HEK293 (cell line): Measurements from ENCODE around the gene KIF1A.

ENCODE experiments used
- CTCF ChIA-PET: fragments of 350-600 bp; formaldehyde crosslinking; extraction: SDS; loops from one replicate; lab custom pipeline; 2021; ENCODE audit warnings: antibody characterized with exemption; lab: Yijun Ruan, JAX
- POLR2A ChIA-PET: fragments of 300-600 bp; formaldehyde crosslinking; extraction: SDS; loops from one replicate; lab custom pipeline; 2020; ENCODE audit warnings: antibody characterized with exemption, inconsistent platforms; lab: Yijun Ruan, JAX
- H3K27ac ChIP-seq: fragments of 200-500 bp; sonication (Bioruptor generic); 2 replicates; pipeline ENCODE4 v1.5.1; 2014; ENCODE audit warnings: low read depth, low read length, control low read depth, inconsistent platforms; ENCODE audit errors: extremely low read depth
- H3K36me3 ChIP-seq, 2 experiments: fragments of 200-500 bp in 1 of 2; sonication (Bioruptor generic) in 1 of 2; 1 replicate in 1 of 2; 2 replicates in 1 of 2; pipeline ENCODE4 v1.5.1; 2014 to 2017; ENCODE audit warnings: inconsistent platforms in 2 of 2, low read length in 2 of 2; ENCODE audit not compliant: control insufficient read depth in 2 of 2, insufficient read depth in 1 of 2
- H3K4me1 ChIP-seq: fragments of 200-500 bp; sonication (Bioruptor generic); 2 replicates; pipeline ENCODE4 v1.5.1; 2014; ENCODE audit warnings: mild to moderate bottlenecking, low read length, inconsistent platforms; ENCODE audit not compliant: control insufficient read depth, insufficient read depth
- H3K4me3 ChIP-seq: 2 replicates; pipeline ENCODE4 v1.5.1; 2011; ENCODE audit warnings: low read depth, mild to moderate bottlenecking, control low read depth, low read length, moderate library complexity
- H3K9me3 ChIP-seq: fragments of 200-500 bp; sonication (Bioruptor generic); 2 replicates; pipeline ENCODE4 v1.5.1; 2014; ENCODE audit warnings: low read depth, low read length, inconsistent platforms; ENCODE audit not compliant: control insufficient read depth, insufficient read depth
- BCL11B ChIP-seq: fragments of 450-650 bp; formaldehyde crosslinking; IDR thresholded peaks from 2 replicates; pipeline ENCODE4 v1.5.1; 2016; ENCODE audit warnings: low read depth, missing biosample characterization, missing genetic modification characterization
- KLF16 ChIP-seq: fragments of 450-650 bp; formaldehyde crosslinking; IDR thresholded peaks from 2 replicates; pipeline ENCODE4 v1.5.1; 2017; ENCODE audit warnings: missing biosample characterization, missing genetic modification characterization
- KLF9 ChIP-seq: fragments of 450-650 bp; formaldehyde crosslinking; IDR thresholded peaks from 2 replicates; pipeline ENCODE4 v1.5.1; 2016; ENCODE audit warnings: missing biosample characterization, missing genetic modification characterization, low read depth
- OSR2 ChIP-seq: fragments of 450-650 bp; formaldehyde crosslinking; IDR thresholded peaks from 2 replicates; pipeline ENCODE4 v1.5.1; 2016; ENCODE audit warnings: missing biosample characterization, missing genetic modification characterization
- RBAK ChIP-seq: fragments of 450-650 bp; formaldehyde crosslinking; IDR thresholded peaks from 2 replicates; pipeline ENCODE4 v1.5.1; 2016; ENCODE audit warnings: missing biosample characterization, missing genetic modification characterization
- TRIM28 ChIP-seq: IDR thresholded peaks from 2 replicates; pipeline ENCODE4 v1.6.1; 2011; ENCODE audit warnings: low read length, control low read depth, borderline replicate concordance
- ZNF16 ChIP-seq: fragments of 450-650 bp; formaldehyde crosslinking; IDR thresholded peaks from 2 replicates; pipeline ENCODE4 v1.5.1; 2016; ENCODE audit warnings: low read depth, missing biosample characterization, missing genetic modification characterization
- ZNF23 ChIP-seq: fragments of 450-650 bp; formaldehyde crosslinking; IDR thresholded peaks from 2 replicates; pipeline ENCODE4 v1.5.1; 2016; ENCODE audit warnings: missing biosample characterization, missing genetic modification characterization, borderline replicate concordance
- ZNF266 ChIP-seq: fragments of 450-650 bp; formaldehyde crosslinking; IDR thresholded peaks from 2 replicates; pipeline ENCODE4 v1.5.1; 2016; ENCODE audit warnings: missing biosample characterization, missing genetic modification characterization, low read depth
- ZNF404 ChIP-seq: fragments of 450-650 bp; formaldehyde crosslinking; IDR thresholded peaks from 2 replicates; pipeline ENCODE4 v1.5.1; 2017; ENCODE audit warnings: missing biosample characterization, missing genetic modification characterization
- ZNF423 ChIP-seq: fragments of 450-650 bp; formaldehyde crosslinking; IDR thresholded peaks from 2 replicates; pipeline ENCODE4 v1.5.1; 2016; ENCODE audit warnings: missing biosample characterization, missing genetic modification characterization
- ZNF521 ChIP-seq: fragments of 450-650 bp; formaldehyde crosslinking; IDR thresholded peaks from 2 replicates; pipeline ENCODE4 v1.5.1; 2017; ENCODE audit warnings: missing biosample characterization, mild to moderate bottlenecking, missing genetic modification characterization
- ZNF530 ChIP-seq: fragments of 450-650 bp; formaldehyde crosslinking; IDR thresholded peaks from 2 replicates; pipeline ENCODE4 v1.5.1; 2016; ENCODE audit warnings: low read depth, missing biosample characterization, missing genetic modification characterization
- ZNF548 ChIP-seq: fragments of 450-650 bp; formaldehyde crosslinking; IDR thresholded peaks from 2 replicates; pipeline ENCODE4 v1.5.1; 2016; ENCODE audit warnings: missing biosample characterization, missing genetic modification characterization
- ZNF677 ChIP-seq: fragments of 450-650 bp; IDR thresholded peaks from 2 replicates; pipeline ENCODE4 v1.5.0; 2018; ENCODE audit warnings: missing biosample characterization, mild to moderate bottlenecking, missing genetic modification characterization, moderate library complexity
- ZNF843 ChIP-seq: fragments of 450-650 bp; formaldehyde crosslinking; IDR thresholded peaks from 2 replicates; pipeline ENCODE4 v1.5.1; 2016; ENCODE audit warnings: missing biosample characterization, missing genetic modification characterization
- TF ChIP-seq, protein P1 (sequence below): fragments of 450-650 bp; formaldehyde crosslinking; IDR thresholded peaks from 2 replicates; pipeline ENCODE4 v1.5.1; 2016; ENCODE audit warnings: missing biosample characterization, missing genetic modification characterization
- TF ChIP-seq, protein P2 (sequence below): fragments of 450-650 bp; formaldehyde crosslinking; IDR thresholded peaks from 2 replicates; pipeline ENCODE4 v1.5.1; 2017; ENCODE audit warnings: missing biosample characterization, missing genetic modification characterization
- TF ChIP-seq, protein P3 (sequence below): fragments of 450-650 bp; formaldehyde crosslinking; IDR thresholded peaks from 2 replicates; pipeline ENCODE4 v1.5.1; 2017; ENCODE audit warnings: missing biosample characterization, mild to moderate bottlenecking, missing genetic modification characterization, moderate library complexity
- TF ChIP-seq, protein P4 (sequence below): sonication (generic); formaldehyde crosslinking; IDR thresholded peaks from 2 replicates; pipeline ENCODE4 v1.8.1; 2022; ENCODE audit warnings: mild to moderate bottlenecking, moderate library complexity, missing genetic modification reagents
- TF ChIP-seq, protein P5 (sequence below): fragments of 450-650 bp; formaldehyde crosslinking; conservative IDR thresholded peaks from 2 replicates; pipeline ENCODE4 v1.5.1; 2016; ENCODE audit warnings: low read depth, missing biosample characterization, missing genetic modification characterization

The KIF1A gene

DNA sequence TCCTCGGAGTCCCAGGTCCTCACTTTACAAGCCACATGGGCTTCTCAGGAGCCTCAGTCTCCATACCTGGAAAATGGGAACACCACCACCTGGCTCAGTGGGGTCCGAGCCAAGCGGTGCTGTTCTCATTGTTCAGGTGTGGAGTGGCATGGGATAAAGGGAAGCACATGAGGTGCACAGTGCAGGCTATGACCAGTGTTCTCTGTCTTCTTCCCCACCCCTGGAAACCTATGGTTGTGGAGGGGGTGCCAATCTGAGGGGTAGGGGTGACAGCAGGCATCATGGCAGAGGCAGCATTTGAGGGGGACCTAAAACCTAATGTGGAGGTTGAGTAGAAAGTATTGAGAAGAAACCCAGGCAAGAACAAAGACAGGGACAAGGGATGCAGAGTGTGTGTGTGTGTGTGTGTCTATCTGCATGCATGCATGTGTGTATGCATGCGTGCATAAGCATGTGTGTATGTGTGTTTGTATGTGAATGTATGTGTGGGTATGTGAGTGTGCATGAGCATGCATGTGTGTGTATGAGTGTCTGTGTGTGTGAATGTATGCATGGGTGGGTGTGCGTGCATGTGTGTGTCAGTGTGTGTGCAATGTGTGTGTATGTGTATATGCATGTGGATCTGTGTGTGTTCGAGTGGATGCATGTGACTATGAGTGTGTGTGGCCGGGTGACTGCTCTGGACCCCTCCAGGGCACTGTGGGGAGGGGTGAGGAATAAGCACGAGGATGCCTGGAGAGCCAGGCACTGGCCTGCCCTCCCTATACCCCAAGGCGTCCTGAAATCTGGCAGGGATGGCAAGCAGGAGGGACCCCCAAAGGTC, 4.0 kb downstream of the KIF1A start:
- no peak overlapping the region for H3K4me3 ChIP-seq
- ChIA-PET POLR2A (no interaction called here), CTCF (interaction anchor here (1.2 kb wide), 1 partner anchor 25 kb away, joined by 4 read pairs; no protein-coding TSS in a partner anchor)
- peaks cover 0 to 14% of the 10 kb centered on the region in 2 experiments; a peak in 1 of 3 replicates for H3K36me3 ChIP-seq
- peaks cover 1% of the 10 kb centered on the region; the same call in 1 of the 2 replicates for H3K4me1 ChIP-seq
- no peak for TF ChIP-seq ZNF677 (tag by site-specific recombination)
- TF ChIP-seq ZNF521 (tag by site-specific recombination): no peak
- TF ChIP-seq, protein P1, sequence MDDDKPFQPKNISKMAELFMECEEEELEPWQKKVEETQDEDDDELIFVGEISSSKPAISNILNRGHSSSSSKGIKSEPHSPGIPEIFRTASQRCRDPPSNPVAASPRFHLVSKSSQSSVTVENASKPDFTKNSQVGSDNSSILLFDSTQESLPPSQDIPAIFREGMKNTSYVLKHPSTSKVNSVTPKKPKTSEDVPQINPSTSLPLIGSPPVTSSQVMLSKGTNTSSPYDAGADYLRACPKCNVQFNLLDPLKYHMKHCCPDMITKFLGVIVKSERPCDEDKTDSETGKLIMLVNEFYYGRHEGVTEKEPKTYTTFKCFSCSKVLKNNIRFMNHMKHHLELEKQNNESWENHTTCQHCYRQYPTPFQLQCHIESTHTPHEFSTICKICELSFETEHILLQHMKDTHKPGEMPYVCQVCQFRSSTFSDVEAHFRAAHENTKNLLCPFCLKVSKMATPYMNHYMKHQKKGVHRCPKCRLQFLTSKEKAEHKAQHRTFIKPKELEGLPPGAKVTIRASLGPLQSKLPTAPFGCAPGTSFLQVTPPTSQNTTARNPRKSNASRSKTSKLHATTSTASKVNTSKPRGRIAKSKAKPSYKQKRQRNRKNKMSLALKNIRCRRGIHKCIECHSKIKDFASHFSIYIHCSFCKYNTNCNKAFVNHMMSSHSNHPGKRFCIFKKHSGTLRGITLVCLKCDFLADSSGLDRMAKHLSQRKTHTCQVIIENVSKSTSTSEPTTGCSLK (tag by site-specific recombination): no peak
- TF ChIP-seq, protein P2, sequence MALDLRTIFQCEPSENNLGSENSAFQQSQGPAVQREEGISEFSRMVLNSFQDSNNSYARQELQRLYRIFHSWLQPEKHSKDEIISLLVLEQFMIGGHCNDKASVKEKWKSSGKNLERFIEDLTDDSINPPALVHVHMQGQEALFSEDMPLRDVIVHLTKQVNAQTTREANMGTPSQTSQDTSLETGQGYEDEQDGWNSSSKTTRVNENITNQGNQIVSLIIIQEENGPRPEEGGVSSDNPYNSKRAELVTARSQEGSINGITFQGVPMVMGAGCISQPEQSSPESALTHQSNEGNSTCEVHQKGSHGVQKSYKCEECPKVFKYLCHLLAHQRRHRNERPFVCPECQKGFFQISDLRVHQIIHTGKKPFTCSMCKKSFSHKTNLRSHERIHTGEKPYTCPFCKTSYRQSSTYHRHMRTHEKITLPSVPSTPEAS (tag by site-specific recombination): peak; percentile 90
- no peak for TF ChIP-seq ZNF404
- TF ChIP-seq ZNF843 (tag by site-specific recombination): no peak
- no peaks in the 10 kb centered on the region for H3K9me3 ChIP-seq
- no peak overlapping the region for H3K27ac ChIP-seq

DNA sequence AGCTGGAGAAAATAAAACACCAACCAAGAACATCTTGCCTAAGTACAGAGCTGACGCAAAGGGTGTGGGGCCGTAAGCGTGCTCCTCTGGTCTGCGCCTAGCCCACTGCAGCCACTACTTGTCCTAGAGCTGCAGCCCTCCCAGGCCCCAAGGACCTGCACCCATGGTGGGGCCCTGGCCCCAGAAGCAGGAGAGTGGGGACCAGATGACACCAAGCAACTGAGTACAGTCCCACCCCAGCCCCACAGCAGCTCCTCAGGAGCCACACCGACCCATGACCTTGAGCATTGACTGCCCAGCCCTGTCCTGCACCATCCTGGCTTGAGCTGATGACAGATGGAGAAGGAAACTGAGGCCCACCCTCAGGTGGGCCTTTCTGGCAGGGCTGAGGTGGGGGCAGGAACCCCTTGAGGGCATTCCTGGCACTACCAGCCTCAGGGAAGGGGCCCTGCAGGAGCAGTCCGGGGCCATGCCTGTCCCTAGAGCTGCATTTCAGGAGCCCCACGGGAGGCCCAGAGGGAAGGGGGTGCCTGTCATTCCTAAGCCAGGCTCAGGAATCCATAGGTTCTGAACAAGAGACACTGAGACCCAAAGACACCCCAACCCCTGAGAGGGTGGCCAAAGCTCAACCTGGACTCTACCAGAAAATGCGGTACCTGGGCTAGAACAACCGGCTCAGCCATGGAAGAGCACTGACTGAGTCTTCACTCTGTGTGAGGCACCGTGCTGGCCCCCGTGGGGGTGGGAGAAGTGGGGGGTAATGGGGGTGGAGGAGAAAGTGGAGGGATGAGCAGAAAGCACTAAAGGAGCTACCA, 4.9 kb downstream of the KIF1A start:
- H3K36me3 ChIP-seq: peaks cover 0 to 14% of the 10 kb centered on the region in 2 experiments; a peak in 1 of 3 replicates
- H3K27ac ChIP-seq: no peak overlapping the region
- H3K9me3 ChIP-seq: no peaks in the 10 kb centered on the region
- POLR2A ChIA-PET: no interaction called here
- no peaks in the 10 kb centered on the region for H3K4me1 ChIP-seq
- no peak overlapping the region for H3K4me3 ChIP-seq
- CTCF ChIA-PET: interaction anchor here (0.5 to 1.2 kb wide), 4 partner anchors 9 to 26 kb away, joined by 3 to 4 read pairs (median 4); no protein-coding TSS in a partner anchor
- TF ChIP-seq ZNF530 (tag by site-specific recombination) (no peak), TRIM28 (no peak), ZNF23 (tag by site-specific recombination) (no peak), BCL11B (no peak), OSR2 (tag by site-specific recombination) (no peak), RBAK (tag by site-specific recombination) (no peak), ZNF423 (no peak), ZNF16 (tag by site-specific recombination) (no peak), KLF9 (no peak), ZNF266 (tag by site-specific recombination) (no peak), KLF16 (tag by site-specific recombination) (no peak), ZNF548 (tag by site-specific recombination) (no peak)
- TF ChIP-seq, protein P3, sequence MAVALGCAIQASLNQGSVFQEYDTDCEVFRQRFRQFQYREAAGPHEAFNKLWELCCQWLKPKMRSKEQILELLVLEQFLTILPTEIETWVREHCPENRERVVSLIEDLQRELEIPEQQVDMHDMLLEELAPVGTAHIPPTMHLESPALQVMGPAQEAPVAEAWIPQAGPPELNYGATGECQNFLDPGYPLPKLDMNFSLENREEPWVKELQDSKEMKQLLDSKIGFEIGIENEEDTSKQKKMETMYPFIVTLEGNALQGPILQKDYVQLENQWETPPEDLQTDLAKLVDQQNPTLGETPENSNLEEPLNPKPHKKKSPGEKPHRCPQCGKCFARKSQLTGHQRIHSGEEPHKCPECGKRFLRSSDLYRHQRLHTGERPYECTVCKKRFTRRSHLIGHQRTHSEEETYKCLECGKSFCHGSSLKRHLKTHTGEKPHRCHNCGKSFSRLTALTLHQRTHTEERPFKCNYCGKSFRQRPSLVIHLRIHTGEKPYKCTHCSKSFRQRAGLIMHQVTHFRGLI: no peak
- TF ChIP-seq, protein P4, sequence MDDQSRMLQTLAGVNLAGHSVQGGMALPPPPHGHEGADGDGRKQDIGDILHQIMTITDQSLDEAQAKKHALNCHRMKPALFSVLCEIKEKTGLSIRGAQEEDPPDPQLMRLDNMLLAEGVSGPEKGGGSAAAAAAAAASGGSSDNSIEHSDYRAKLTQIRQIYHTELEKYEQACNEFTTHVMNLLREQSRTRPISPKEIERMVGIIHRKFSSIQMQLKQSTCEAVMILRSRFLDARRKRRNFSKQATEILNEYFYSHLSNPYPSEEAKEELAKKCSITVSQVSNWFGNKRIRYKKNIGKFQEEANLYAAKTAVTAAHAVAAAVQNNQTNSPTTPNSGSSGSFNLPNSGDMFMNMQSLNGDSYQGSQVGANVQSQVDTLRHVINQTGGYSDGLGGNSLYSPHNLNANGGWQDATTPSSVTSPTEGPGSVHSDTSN (CRISPR knock-in tag): no peak
- TF ChIP-seq, protein P5, sequence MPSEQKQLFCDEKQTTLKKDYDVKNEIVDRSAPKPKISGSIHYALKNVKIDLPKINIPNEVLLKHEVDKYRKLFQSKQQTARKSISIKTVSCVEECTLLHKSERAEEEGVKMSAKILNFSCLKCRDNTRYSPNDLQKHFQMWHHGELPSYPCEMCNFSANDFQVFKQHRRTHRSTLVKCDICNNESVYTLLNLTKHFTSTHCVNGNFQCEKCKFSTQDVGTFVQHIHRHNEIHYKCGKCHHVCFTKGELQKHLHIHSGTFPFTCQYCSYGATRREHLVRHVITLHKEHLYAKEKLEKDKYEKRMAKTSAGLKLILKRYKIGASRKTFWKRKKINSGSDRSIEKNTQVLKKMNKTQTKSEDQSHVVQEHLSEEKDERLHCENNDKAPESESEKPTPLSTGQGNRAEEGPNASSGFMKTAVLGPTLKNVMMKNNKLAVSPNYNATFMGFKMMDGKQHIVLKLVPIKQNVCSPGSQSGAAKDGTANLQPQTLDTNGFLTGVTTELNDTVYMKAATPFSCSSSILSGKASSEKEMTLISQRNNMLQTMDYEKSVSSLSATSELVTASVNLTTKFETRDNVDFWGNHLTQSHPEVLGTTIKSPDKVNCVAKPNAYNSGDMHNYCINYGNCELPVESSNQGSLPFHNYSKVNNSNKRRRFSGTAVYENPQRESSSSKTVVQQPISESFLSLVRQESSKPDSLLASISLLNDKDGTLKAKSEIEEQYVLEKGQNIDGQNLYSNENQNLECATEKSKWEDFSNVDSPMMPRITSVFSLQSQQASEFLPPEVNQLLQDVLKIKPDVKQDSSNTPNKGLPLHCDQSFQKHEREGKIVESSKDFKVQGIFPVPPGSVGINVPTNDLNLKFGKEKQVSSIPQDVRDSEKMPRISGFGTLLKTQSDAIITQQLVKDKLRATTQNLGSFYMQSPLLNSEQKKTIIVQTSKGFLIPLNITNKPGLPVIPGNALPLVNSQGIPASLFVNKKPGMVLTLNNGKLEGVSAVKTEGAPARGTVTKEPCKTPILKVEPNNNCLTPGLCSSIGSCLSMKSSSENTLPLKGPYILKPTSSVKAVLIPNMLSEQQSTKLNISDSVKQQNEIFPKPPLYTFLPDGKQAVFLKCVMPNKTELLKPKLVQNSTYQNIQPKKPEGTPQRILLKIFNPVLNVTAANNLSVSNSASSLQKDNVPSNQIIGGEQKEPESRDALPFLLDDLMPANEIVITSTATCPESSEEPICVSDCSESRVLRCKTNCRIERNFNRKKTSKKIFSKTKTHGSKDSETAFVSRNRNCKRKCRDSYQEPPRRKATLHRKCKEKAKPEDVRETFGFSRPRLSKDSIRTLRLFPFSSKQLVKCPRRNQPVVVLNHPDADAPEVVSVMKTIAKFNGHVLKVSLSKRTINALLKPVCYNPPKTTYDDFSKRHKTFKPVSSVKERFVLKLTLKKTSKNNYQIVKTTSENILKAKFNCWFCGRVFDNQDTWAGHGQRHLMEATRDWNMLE (tag by site-specific recombination): no peak
